H1 (cell line): Measurements from ENCODE around the gene RREB1. TPM values are rescaled to one million over a fixed set of nuclear protein-coding genes. Genes with fewer than 3 reads are reported as not detected.

ENCODE experiments used
- BACH1 ChIP-seq: IDR thresholded peaks from 2 replicates; pipeline ENCODE4 v1.6.1; 2012; ENCODE audit warnings: low read length, improper control_type of control experiment
- CBX8 ChIP-seq: fragments of 300-800, 300-1000 bp; sonication (generic); IDR thresholded peaks from 2 replicates; pipeline ENCODE4 v1.7.1; 2016; ENCODE audit warnings: low read depth, low read length, borderline replicate concordance
- KDM5A ChIP-seq: fragments of 200-600 bp; IDR thresholded peaks from 2 replicates; pipeline ENCODE4 v1.7.1; 2012; ENCODE audit warnings: mild to moderate bottlenecking, low read length, inconsistent platforms, mixed read lengths
- MAFK ChIP-seq: IDR thresholded peaks from 2 replicates; pipeline ENCODE4 v1.6.1; 2012; ENCODE audit warnings: low read depth, mild to moderate bottlenecking, improper control_type of control experiment, low read length
- RAD21 ChIP-seq, 2 experiments: IDR thresholded peaks in 1 of 2; conservative IDR thresholded peaks in 1 of 2; 2 replicates each; pipeline ENCODE4 v1.6.1; 2011; ENCODE audit warnings: low read depth in 2 of 2, low read length in 2 of 2, improper control_type of control experiment in 1 of 2, inconsistent platforms in 1 of 2, mild to moderate bottlenecking in 1 of 2, moderate library complexity in 1 of 2
- SP2 ChIP-seq: IDR thresholded peaks from 2 replicates; pipeline ENCODE4 v1.6.1; 2012; ENCODE audit warnings: mild to moderate bottlenecking, low read length, inconsistent platforms
- TCF12 ChIP-seq: IDR thresholded peaks from 2 replicates; pipeline ENCODE4 v1.6.1; 2011; ENCODE audit warnings: low read depth, mild to moderate bottlenecking, low read length
- polyA plus RNA-seq, 7 experiments: library from polyadenylated mRNA; depleted of rRNA in 3 of 7; stranded (reverse) in 5 of 7; unstranded in 2 of 7; fragments of >200 nt in 5 of 7; fragments of 200-250 nt in 2 of 7; gene quantifications; 1 replicate in 5 of 7; 2 replicates in 1 of 7; 4 replicates in 1 of 7; pipeline versions ENCODE4 v1.2.1 to v1.2.3, GENCODE V29; 2011 to 2013; ENCODE audit warnings: missing spikeins in 2 of 7, mixed read lengths in 2 of 7
- total RNA-seq: library from RNA; stranded (reverse); fragmentation: NEBNext Ultra II Directional; extraction: Animal tissue kit (Norgen Biotek cat#: 25700); gene quantifications from 2 replicates; pipeline ENCODE4 v1.2.1, GENCODE V29; 2021

The RREB1 gene
- total and polyA plus RNA-seq, 2 of the 8 experiments (the other 6 are each of a cell fraction or from before 2014, with no cell fraction given), result 3.9 to 34.7 TPM

- TF ChIP-seq RAD21 (IDR thresholded peaks at IDR 0.05 in 1 of 2, conservative IDR thresholded peaks at IDR 0.05 in 1 of 2; ENCODE audit: low read depth in 2 of 2, low read length in 2 of 2) (no peak), TCF12 (no peak), CBX8 (no peak), SP2 (no peak), BACH1 (no peak), KDM5A (no peak), MAFK (no peak)
These were observed 122.5 kb downstream of the RREB1 start (continued) for GRCh38 chr6:7230327-7230691.
